Peyer's patch (tissue), 4 donors: ENCODE results near the gene WTIP. TPM values are rescaled to one million over a fixed set of nuclear protein-coding genes. Genes with fewer than 3 reads are reported as not detected.

Experiments
- DNase-seq, 3 donors: peaks; one replicate each; pipeline ENCODE4 v3.0.0-alpha.2; 2017 to 2019
- H3K27ac ChIP-seq, 4 donors: fragments of 200-600 bp; sonication (generic); one replicate each; pipeline ENCODE4 v1.5.1; 2016 to 2019
- H3K27me3 ChIP-seq, 2 donors: fragments of 200-600 bp; sonication (generic); one replicate each; pipeline ENCODE4 v1.5.1; 2019
- H3K36me3 ChIP-seq, 3 donors: fragments of 200-600 bp; sonication (generic); one replicate each; pipeline ENCODE4 v1.5.1; 2016 to 2019
- H3K4me1 ChIP-seq, 4 donors: fragments of 200-600 bp; sonication (generic); one replicate each; pipeline ENCODE4 v1.5.1; 2016 to 2019
- H3K4me3 ChIP-seq, 4 donors: fragments of 200-600 bp; sonication (generic); 1 replicate in 3 of 4; 2 replicates in 1 of 4; pipeline ENCODE4 v1.5.1; 2016 to 2019; ENCODE audit warnings: mild to moderate bottlenecking in 1 of 4
- H3K9me3 ChIP-seq, 4 donors: fragments of 200-600 bp; sonication (generic); one replicate each; pipeline ENCODE4 v1.5.1; 2016 to 2019; ENCODE audit warnings: mild to moderate bottlenecking in 1 of 4
- POLR2A ChIP-seq, 2 donors: fragments of 450-650 bp; IDR thresholded peaks; one replicate each; pipeline ENCODE4 v1.5.1; 2017; ENCODE audit warnings: antibody characterized with exemption in 2 of 2, mild to moderate bottlenecking in 2 of 2, moderate library complexity in 2 of 2
- total RNA-seq, 4 donors: library from RNA; depleted of rRNA; stranded (reverse); fragments of >200 nt; gene quantifications; one replicate each; pipeline ENCODE4 v1.1.0, GENCODE V29; 2016
- TF ChIP-seq, protein P1 (sequence below), 6 experiments: fragments of 450-650 bp in 4 of 6; fragments of 200-600 bp in 2 of 6; sonication (generic) in 1 of 6; IDR thresholded peaks; one replicate each; pipeline ENCODE4 v1.5.1; 2017 to 2019; ENCODE audit warnings: antibody characterized with exemption in 6 of 6, mild to moderate bottlenecking in 3 of 6, moderate library complexity in 1 of 6

Gene WTIP
- total RNA-seq, 4 donors from 2014 or later, result 1.2 to 18.2 (median 4.7) TPM

DNA sequence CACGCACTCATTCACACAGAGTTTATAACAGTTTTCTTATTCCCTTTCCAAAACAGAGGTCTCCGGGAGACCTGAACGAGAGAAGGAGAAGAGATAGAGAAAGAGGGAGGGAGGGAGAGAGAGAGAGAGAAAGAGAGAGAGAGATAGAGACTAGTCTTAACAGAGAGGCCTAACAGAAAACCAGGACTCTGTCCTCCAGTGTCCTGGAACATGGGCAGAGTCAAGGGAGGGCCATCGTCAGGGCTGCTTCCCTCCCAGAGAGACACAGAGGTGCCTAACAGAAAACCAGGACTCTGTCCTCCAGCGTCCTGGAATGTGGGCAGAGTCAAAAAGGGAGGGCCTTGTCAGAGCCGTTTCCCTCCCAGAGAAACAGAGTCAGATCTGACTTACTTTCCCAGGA is 78.7 kb downstream of the WTIP start:
- H3K27me3 ChIP-seq, result no peaks in the 10 kb centered on the region
- no peaks in the 10 kb centered on the region for H3K9me3 ChIP-seq
- no peak overlapping the region for H3K4me3 ChIP-seq
- no peak for DNase-seq
- H3K36me3 ChIP-seq, result no peaks in the 10 kb centered on the region
- H3K4me1 ChIP-seq, result no peaks in the 10 kb centered on the region
- TF ChIP-seq POLR2A (IDR thresholded peaks at IDR 0.05), result no peak
- TF ChIP-seq, protein P1, sequence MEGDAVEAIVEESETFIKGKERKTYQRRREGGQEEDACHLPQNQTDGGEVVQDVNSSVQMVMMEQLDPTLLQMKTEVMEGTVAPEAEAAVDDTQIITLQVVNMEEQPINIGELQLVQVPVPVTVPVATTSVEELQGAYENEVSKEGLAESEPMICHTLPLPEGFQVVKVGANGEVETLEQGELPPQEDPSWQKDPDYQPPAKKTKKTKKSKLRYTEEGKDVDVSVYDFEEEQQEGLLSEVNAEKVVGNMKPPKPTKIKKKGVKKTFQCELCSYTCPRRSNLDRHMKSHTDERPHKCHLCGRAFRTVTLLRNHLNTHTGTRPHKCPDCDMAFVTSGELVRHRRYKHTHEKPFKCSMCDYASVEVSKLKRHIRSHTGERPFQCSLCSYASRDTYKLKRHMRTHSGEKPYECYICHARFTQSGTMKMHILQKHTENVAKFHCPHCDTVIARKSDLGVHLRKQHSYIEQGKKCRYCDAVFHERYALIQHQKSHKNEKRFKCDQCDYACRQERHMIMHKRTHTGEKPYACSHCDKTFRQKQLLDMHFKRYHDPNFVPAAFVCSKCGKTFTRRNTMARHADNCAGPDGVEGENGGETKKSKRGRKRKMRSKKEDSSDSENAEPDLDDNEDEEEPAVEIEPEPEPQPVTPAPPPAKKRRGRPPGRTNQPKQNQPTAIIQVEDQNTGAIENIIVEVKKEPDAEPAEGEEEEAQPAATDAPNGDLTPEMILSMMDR (IDR thresholded peaks at IDR 0.05), result no peak
- no peak overlapping the region for H3K27ac ChIP-seq

Other genes with a start within 250 kb of the WTIP start
- gene GARRE1, start 227.2 kb upstream of the WTIP start, total RNA-seq, result 10 to 100 TPM; 11.9 to 31.2 (median 19.5) TPM
- gene GPI, start 116.6 kb upstream of the WTIP start, total RNA-seq, result 100 to 1,000 TPM; 191 to 292 (median 234) TPM
- gene PDCD2L, start 77.4 kb upstream of the WTIP start, total RNA-seq, result 10 to 100 TPM in 2 of 4 donors, 1 to 10 TPM in 2; 8.6 to 14.0 (median 10.3) TPM
- 100 to 1,000 TPM in 1 of 4 donors, 10 to 100 TPM in 3; 34.0 to 102 (median 49.2) TPM for gene UBA2, start 53.4 kb upstream of the WTIP start, total RNA-seq
- gene SCGB2B2, start 195.4 kb downstream of the WTIP start, total RNA-seq, result 1 to 10 TPM in 2 of 4 donors, under 1 TPM in 1, not detected in 1; 0.35 to 1.6 (median 1.5) TPM
- 10 to 100 TPM; 17.3 to 28.4 (median 25.0) TPM for gene ZNF302, start 195.9 kb downstream of the WTIP start, total RNA-seq